H9 (cell line): ENCODE results near the gene RCAN2. TPM values are rescaled to one million over a fixed set of nuclear protein-coding genes. Genes with fewer than 3 reads are reported as not detected.

Source experiments
- DNase-seq: peaks from one replicate; pipeline ENCODE4 v3.0.0-alpha.2; 2017
- H2AFZ ChIP-seq: one replicate; pipeline ENCODE4 v1.6.1; 2013; ENCODE audit warnings: mild to moderate bottlenecking, low read length, control low read depth, moderate library complexity
- H2AK5ac ChIP-seq: 2 replicates; pipeline ENCODE4 v1.6.1; 2013; ENCODE audit warnings: low read length, control low read depth, mixed read lengths; ENCODE audit not compliant: insufficient read length
- H2BK120ac ChIP-seq: one replicate; pipeline ENCODE4 v1.6.1; 2013; ENCODE audit warnings: low read depth, mild to moderate bottlenecking, low read length, control low read depth, inconsistent platforms; ENCODE audit not compliant: poor library complexity, severe bottlenecking
- H2BK12ac ChIP-seq: 2 replicates; pipeline ENCODE4 v1.6.1; 2013; ENCODE audit warnings: low read length, control low read depth, mixed read lengths, low read depth; ENCODE audit not compliant: insufficient read length
- H2BK15ac ChIP-seq: 2 replicates; pipeline ENCODE4 v1.6.1; 2013; ENCODE audit warnings: low read depth, low read length, control low read depth
- H2BK20ac ChIP-seq: one replicate; pipeline ENCODE4 v1.6.1; 2013; ENCODE audit warnings: low read depth, mild to moderate bottlenecking, low read length, control low read depth, inconsistent platforms; ENCODE audit not compliant: poor library complexity, severe bottlenecking
- H2BK5ac ChIP-seq: 2 replicates; pipeline ENCODE4 v1.6.1; 2013; ENCODE audit warnings: low read length, control low read depth, mixed read lengths; ENCODE audit not compliant: insufficient read length
- H3K14ac ChIP-seq: 2 replicates; pipeline ENCODE4 v1.6.1; 2013; ENCODE audit warnings: low read length, control low read depth; ENCODE audit not compliant: insufficient read depth
- H3K18ac ChIP-seq: 2 replicates; pipeline ENCODE4 v1.6.1; 2013; ENCODE audit warnings: low read depth, mild to moderate bottlenecking, mixed read lengths, low read length, control low read depth; ENCODE audit not compliant: insufficient read length
- H3K23ac ChIP-seq: 2 replicates; pipeline ENCODE4 v1.6.1; 2013; ENCODE audit warnings: low read length, control low read depth, mixed read lengths, low read depth; ENCODE audit not compliant: insufficient read length
- H3K23me2 ChIP-seq: 2 replicates; pipeline ENCODE4 v1.6.1; 2013; ENCODE audit warnings: low read depth, mild to moderate bottlenecking, mixed read lengths, low read length, control low read depth; ENCODE audit not compliant: insufficient read length, poor library complexity, severe bottlenecking
- H3K27ac ChIP-seq: 2 replicates; pipeline ENCODE4 v1.5.1; 2013; ENCODE audit warnings: low read length, control low read depth, mixed read lengths, low read depth; ENCODE audit not compliant: insufficient read length
- H3K27me3 ChIP-seq: 2 replicates; pipeline ENCODE4 v1.6.1; 2013; ENCODE audit warnings: low read length, control low read depth, inconsistent platforms; ENCODE audit not compliant: insufficient read depth
- H3K4ac ChIP-seq: 2 replicates; pipeline ENCODE4 v1.6.1; 2013; ENCODE audit warnings: low read depth, mild to moderate bottlenecking, control low read depth, inconsistent platforms, low read length, moderate library complexity
- H3K4me1 ChIP-seq: 2 replicates; pipeline ENCODE4 v1.6.1; 2013; ENCODE audit warnings: low read length, control low read depth, inconsistent platforms; ENCODE audit not compliant: insufficient read depth
- H3K4me2 ChIP-seq: 2 replicates; pipeline ENCODE4 v1.6.1; 2013; ENCODE audit warnings: low read length, control low read depth, mixed read lengths; ENCODE audit not compliant: insufficient read length, insufficient read depth
- H3K56ac ChIP-seq: 2 replicates; pipeline ENCODE4 v1.6.1; 2013; ENCODE audit warnings: low read depth, mild to moderate bottlenecking, mixed read lengths, low read length, control low read depth; ENCODE audit not compliant: insufficient read length
- H3K79me1 ChIP-seq: 2 replicates; pipeline ENCODE4 v1.6.1; 2013; ENCODE audit warnings: low read depth, mild to moderate bottlenecking, moderate library complexity, low read length, control low read depth, inconsistent platforms; ENCODE audit not compliant: insufficient read depth, poor library complexity, severe bottlenecking
- H3K79me2 ChIP-seq: 2 replicates; pipeline ENCODE4 v1.6.1; 2013; ENCODE audit warnings: low read length, control low read depth, inconsistent platforms; ENCODE audit not compliant: insufficient read depth
- H3K9ac ChIP-seq: 2 replicates; pipeline ENCODE4 v1.6.1; 2013; ENCODE audit warnings: low read length, control low read depth, mixed read lengths; ENCODE audit not compliant: insufficient read length; ENCODE audit errors: extremely low read depth
- H3K9me3 ChIP-seq: one replicate; pipeline ENCODE4 v1.6.1; 2013; ENCODE audit warnings: low read depth, low read length, inconsistent platforms; ENCODE audit not compliant: control insufficient read depth
- H3T11ph ChIP-seq: one replicate; pipeline ENCODE4 v1.6.1; 2013; ENCODE audit warnings: mild to moderate bottlenecking, low read length, control low read depth, inconsistent platforms
- H4K20me1 ChIP-seq: one replicate; pipeline ENCODE4 v1.6.1; 2013; ENCODE audit not compliant: control insufficient read depth, insufficient read length, insufficient read depth
- H4K5ac ChIP-seq: 2 replicates; pipeline ENCODE4 v1.6.1; 2013; ENCODE audit warnings: low read depth, mild to moderate bottlenecking, mixed read lengths, low read length, control low read depth; ENCODE audit not compliant: insufficient read length
- H4K8ac ChIP-seq: replicated peaks from 2 replicates; pipeline ENCODE4 v1.6.1; 2013; ENCODE audit warnings: low read length, control low read depth, mixed read lengths, low read depth; ENCODE audit not compliant: insufficient read length
- H4K91ac ChIP-seq: 2 replicates; pipeline ENCODE4 v1.6.1; 2013; ENCODE audit warnings: low read depth, mild to moderate bottlenecking, moderate library complexity, mixed read lengths, low read length, control low read depth; ENCODE audit not compliant: insufficient read length
- H3K27ac Mint-ChIP-seq, 3 experiments: 2 replicates in 2 of 3; 3 replicates in 1 of 3; pipeline ENCODE4 v1.8.0; 2020 to 2021; ENCODE audit warnings: mixed read lengths in 3 of 3, mild to moderate bottlenecking in 1 of 3, moderate library complexity in 1 of 3
- H3K27me3 Mint-ChIP-seq: 2 replicates; pipeline ENCODE4 v1.8.0; 2021; ENCODE audit warnings: low read depth, mild to moderate bottlenecking, moderate library complexity, mixed read lengths
- H3K36me3 Mint-ChIP-seq, 3 experiments: 2 replicates in 2 of 3; 3 replicates in 1 of 3; pipeline ENCODE4 v1.8.0; 2020 to 2021; ENCODE audit warnings: low read depth in 3 of 3, mixed read lengths in 3 of 3; ENCODE audit not compliant: insufficient read depth in 1 of 3
- H3K4me1 Mint-ChIP-seq, 2 experiments: 2 replicates each; pipeline ENCODE4 v1.8.0; 2020; ENCODE audit warnings: mixed read lengths in 2 of 2
- H3K4me3 Mint-ChIP-seq, 2 experiments: 2 replicates in 1 of 2; 3 replicates in 1 of 2; pipeline ENCODE4 v1.8.0; 2020 to 2021; ENCODE audit warnings: mild to moderate bottlenecking in 2 of 2, mixed read lengths in 2 of 2, moderate library complexity in 1 of 2
- H3K9me3 Mint-ChIP-seq, 2 experiments: 2 replicates in 1 of 2; 3 replicates in 1 of 2; pipeline ENCODE4 v1.8.0; 2020; ENCODE audit warnings: mild to moderate bottlenecking in 2 of 2, mixed read lengths in 2 of 2, moderate library complexity in 1 of 2
- WGBS: extraction: QIAGEN DNeasy Blood & Tissue Kit; methylation state at CpG from one replicate; pipeline ENCODE4 v1.1.7; 2013; ENCODE audit warnings: missing lambda C conversion rate, low lambda C conversion rate, mixed read lengths; ENCODE audit not compliant: insufficient read length; ENCODE audit errors: extremely low coverage; 5-methylcytosine and 5-hydroxymethylcytosine counted together
- total RNA-seq: library from RNA; stranded (reverse); gene quantifications from 2 replicates; pipeline ENCODE4 v1.2.1, GENCODE V29; 2021
- TF ChIP-seq, protein P1 (sequence below): fragments of 200-600 bp; sonication (generic); conservative IDR thresholded peaks from 3 replicates; pipeline ENCODE4 v1.8.0; 2021; ENCODE audit warnings: antibody characterized with exemption, mild to moderate bottlenecking

Gene RCAN2
- total RNA-seq, 1 experiment from 2014 or later, result 3.0 TPM

DNA sequence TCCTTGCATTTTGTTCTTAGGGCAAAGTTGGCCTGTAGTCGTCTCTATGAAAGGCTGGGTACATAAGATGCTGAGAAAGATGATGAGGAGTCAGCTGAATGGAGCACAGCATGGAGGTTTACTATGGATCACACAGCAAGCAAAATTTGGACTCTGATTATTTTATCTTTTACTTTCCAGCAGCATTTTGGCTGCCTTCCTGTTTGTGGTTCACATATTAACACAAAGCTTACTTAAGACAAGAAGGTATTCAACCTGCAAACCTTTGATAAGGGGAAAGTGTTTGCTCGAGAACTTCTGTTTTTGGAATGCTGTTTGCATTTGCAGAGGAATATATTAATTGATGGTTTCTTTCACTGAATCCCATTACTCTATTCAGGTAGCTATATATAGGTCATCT lies 217.3 kb downstream of the RCAN2 start:
- no peak overlapping the region for H2AFZ ChIP-seq
- no peak overlapping the region for H3T11ph ChIP-seq
- H3K9me3 ChIP-seq, result no peaks in the 10 kb centered on the region
- TF ChIP-seq, protein P1, sequence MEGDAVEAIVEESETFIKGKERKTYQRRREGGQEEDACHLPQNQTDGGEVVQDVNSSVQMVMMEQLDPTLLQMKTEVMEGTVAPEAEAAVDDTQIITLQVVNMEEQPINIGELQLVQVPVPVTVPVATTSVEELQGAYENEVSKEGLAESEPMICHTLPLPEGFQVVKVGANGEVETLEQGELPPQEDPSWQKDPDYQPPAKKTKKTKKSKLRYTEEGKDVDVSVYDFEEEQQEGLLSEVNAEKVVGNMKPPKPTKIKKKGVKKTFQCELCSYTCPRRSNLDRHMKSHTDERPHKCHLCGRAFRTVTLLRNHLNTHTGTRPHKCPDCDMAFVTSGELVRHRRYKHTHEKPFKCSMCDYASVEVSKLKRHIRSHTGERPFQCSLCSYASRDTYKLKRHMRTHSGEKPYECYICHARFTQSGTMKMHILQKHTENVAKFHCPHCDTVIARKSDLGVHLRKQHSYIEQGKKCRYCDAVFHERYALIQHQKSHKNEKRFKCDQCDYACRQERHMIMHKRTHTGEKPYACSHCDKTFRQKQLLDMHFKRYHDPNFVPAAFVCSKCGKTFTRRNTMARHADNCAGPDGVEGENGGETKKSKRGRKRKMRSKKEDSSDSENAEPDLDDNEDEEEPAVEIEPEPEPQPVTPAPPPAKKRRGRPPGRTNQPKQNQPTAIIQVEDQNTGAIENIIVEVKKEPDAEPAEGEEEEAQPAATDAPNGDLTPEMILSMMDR, result no peak
- no peaks in the 10 kb centered on the region for H4K20me1 ChIP-seq
- Mint-ChIP-seq H3K4me3 (no peak overlapping the region), H3K27ac (no peak overlapping the region), H3K4me1 (no peaks in the 10 kb centered on the region), H3K9me3 (no peaks in the 10 kb centered on the region), H3K36me3 (no peaks in the 10 kb centered on the region), H3K27me3 (no peaks in the 10 kb centered on the region)
- no peak for DNase-seq
- no peak overlapping the region for H2BK5ac ChIP-seq
- no peak overlapping the region for H3K4ac ChIP-seq
- H2BK15ac ChIP-seq, result no peak overlapping the region
- H2BK20ac ChIP-seq, result no peak overlapping the region
- no peaks in the 10 kb centered on the region for H3K27me3 ChIP-seq
- H4K5ac ChIP-seq, result no peak overlapping the region
- no peak overlapping the region for H3K4me2 ChIP-seq
- no peak overlapping the region for H2BK120ac ChIP-seq
- H4K8ac ChIP-seq, result no peak overlapping the region
- H3K79me1 ChIP-seq, result no peaks in the 10 kb centered on the region
- no peak overlapping the region for H3K56ac ChIP-seq
- H4K91ac ChIP-seq, result no peak overlapping the region
- WGBS, result no CpG with 5 or more reads among the region's 2 CpGs
- no peaks in the 10 kb centered on the region; the same call in 1 of the 2 replicates for H3K4me1 ChIP-seq
- H3K79me2 ChIP-seq, result no peaks in the 10 kb centered on the region
- no peak overlapping the region for H3K27ac ChIP-seq
- no peak overlapping the region for H3K9ac ChIP-seq
- no peak overlapping the region for H2BK12ac ChIP-seq
- H3K14ac ChIP-seq, result no peak overlapping the region
- H3K18ac ChIP-seq, result no peak overlapping the region
- H3K23ac ChIP-seq, result no peak overlapping the region
- no peak overlapping the region for H2AK5ac ChIP-seq
- H3K23me2 ChIP-seq, result no peaks in the 10 kb centered on the region
